Ishikawa (cell line): ENCODE data around the gene ZNF22.

ENCODE experiments used
- CEBPB ChIP-seq: IDR thresholded peaks from 2 replicates; pipeline ENCODE4 v1.6.1; 2012
- CREB1 ChIP-seq: IDR thresholded peaks from 2 replicates; pipeline ENCODE4 v1.6.1; 2012; ENCODE audit warnings: low read depth
- EGR1 ChIP-seq: IDR thresholded peaks from 2 replicates; pipeline ENCODE4 v1.6.1; 2012
- EP300 ChIP-seq: IDR thresholded peaks from 2 replicates; pipeline ENCODE4 v1.6.1; 2012; ENCODE audit warnings: borderline replicate concordance
- FOXM1 ChIP-seq: IDR thresholded peaks from 2 replicates; pipeline ENCODE4 v1.6.1; 2012; ENCODE audit warnings: low read depth, borderline replicate concordance
- NFIC ChIP-seq: IDR thresholded peaks from 2 replicates; pipeline ENCODE4 v1.6.1; 2012
- RAD21 ChIP-seq: IDR thresholded peaks from 2 replicates; pipeline ENCODE4 v1.6.1; 2012; ENCODE audit warnings: low read depth
- TAF1 ChIP-seq: IDR thresholded peaks from 2 replicates; pipeline ENCODE4 v1.6.1; 2012; ENCODE audit warnings: low read depth, mild to moderate bottlenecking
- TCF12 ChIP-seq: IDR thresholded peaks from 2 replicates; pipeline ENCODE4 v1.6.1; 2012; ENCODE audit warnings: low read depth
- TEAD4 ChIP-seq: IDR thresholded peaks from 2 replicates; pipeline ENCODE4 v1.6.1; 2012
- YY1 ChIP-seq: IDR thresholded peaks from 2 replicates; pipeline ENCODE4 v1.6.1; 2012; ENCODE audit warnings: low read depth
- ZBTB7A ChIP-seq: IDR thresholded peaks from 2 replicates; pipeline ENCODE4 v1.6.1; 2012; ENCODE audit warnings: low read depth
- TF ChIP-seq, protein P1 (sequence below): IDR thresholded peaks from 2 replicates; pipeline ENCODE4 v1.6.1; 2012
- TF ChIP-seq, protein P2 (sequence below): IDR thresholded peaks from 2 replicates; pipeline ENCODE4 v1.6.1; 2012; ENCODE audit warnings: low read depth, mild to moderate bottlenecking
- TF ChIP-seq, protein P3 (sequence below): IDR thresholded peaks from 2 replicates; pipeline ENCODE4 v1.6.1; 2012

The ZNF22 gene

DNA sequence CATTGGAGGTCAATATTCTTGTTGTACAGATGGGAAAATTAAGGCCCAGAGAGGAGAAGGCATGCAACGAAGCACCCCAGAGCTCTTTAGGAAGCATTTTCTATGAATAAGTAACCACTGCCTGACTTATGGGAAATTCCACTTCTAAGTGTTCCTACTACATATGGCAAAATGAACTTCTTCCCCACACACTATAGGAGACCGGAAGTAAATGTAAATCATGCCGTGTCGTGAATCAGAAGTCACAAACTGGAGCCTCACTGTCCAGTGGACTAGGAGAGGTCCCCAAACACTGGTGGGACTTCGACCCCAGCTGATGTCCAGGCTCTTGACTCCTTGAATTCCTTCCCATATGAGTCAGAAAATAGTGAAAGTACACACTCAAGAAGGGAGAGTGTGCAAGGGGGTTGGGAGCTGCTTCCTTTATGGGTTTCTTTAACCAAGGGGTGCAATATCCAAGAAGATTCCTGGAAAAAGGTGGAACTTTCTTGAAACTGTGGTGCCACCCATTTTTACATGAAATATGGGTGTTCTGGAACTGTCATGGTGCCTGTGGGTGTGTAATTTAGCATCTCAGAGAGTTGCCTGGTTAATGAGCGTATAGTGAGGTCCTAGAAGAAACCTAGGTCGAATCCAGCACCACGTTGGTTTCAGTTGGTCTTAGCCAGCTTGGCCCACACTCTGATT, 34.5 kb upstream of the ZNF22 start:
- TF ChIP-seq EGR1 (no peak), EP300 (no peak), FOXM1 (no peak), TAF1 (no peak), TEAD4 (no peak), NFIC (no peak), ZBTB7A (no peak), CREB1 (no peak), RAD21 (no peak), TCF12 (no peak), CEBPB (no peak), YY1 (no peak)
- TF ChIP-seq, protein P1, sequence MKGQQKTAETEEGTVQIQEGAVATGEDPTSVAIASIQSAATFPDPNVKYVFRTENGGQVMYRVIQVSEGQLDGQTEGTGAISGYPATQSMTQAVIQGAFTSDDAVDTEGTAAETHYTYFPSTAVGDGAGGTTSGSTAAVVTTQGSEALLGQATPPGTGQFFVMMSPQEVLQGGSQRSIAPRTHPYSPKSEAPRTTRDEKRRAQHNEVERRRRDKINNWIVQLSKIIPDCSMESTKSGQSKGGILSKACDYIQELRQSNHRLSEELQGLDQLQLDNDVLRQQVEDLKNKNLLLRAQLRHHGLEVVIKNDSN, result no peak
- TF ChIP-seq, protein P2, sequence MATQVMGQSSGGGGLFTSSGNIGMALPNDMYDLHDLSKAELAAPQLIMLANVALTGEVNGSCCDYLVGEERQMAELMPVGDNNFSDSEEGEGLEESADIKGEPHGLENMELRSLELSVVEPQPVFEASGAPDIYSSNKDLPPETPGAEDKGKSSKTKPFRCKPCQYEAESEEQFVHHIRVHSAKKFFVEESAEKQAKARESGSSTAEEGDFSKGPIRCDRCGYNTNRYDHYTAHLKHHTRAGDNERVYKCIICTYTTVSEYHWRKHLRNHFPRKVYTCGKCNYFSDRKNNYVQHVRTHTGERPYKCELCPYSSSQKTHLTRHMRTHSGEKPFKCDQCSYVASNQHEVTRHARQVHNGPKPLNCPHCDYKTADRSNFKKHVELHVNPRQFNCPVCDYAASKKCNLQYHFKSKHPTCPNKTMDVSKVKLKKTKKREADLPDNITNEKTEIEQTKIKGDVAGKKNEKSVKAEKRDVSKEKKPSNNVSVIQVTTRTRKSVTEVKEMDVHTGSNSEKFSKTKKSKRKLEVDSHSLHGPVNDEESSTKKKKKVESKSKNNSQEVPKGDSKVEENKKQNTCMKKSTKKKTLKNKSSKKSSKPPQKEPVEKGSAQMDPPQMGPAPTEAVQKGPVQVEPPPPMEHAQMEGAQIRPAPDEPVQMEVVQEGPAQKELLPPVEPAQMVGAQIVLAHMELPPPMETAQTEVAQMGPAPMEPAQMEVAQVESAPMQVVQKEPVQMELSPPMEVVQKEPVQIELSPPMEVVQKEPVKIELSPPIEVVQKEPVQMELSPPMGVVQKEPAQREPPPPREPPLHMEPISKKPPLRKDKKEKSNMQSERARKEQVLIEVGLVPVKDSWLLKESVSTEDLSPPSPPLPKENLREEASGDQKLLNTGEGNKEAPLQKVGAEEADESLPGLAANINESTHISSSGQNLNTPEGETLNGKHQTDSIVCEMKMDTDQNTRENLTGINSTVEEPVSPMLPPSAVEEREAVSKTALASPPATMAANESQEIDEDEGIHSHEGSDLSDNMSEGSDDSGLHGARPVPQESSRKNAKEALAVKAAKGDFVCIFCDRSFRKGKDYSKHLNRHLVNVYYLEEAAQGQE, result no peak
- TF ChIP-seq, protein P3, sequence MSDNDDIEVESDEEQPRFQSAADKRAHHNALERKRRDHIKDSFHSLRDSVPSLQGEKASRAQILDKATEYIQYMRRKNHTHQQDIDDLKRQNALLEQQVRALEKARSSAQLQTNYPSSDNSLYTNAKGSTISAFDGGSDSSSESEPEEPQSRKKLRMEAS, result no peak

DNA sequence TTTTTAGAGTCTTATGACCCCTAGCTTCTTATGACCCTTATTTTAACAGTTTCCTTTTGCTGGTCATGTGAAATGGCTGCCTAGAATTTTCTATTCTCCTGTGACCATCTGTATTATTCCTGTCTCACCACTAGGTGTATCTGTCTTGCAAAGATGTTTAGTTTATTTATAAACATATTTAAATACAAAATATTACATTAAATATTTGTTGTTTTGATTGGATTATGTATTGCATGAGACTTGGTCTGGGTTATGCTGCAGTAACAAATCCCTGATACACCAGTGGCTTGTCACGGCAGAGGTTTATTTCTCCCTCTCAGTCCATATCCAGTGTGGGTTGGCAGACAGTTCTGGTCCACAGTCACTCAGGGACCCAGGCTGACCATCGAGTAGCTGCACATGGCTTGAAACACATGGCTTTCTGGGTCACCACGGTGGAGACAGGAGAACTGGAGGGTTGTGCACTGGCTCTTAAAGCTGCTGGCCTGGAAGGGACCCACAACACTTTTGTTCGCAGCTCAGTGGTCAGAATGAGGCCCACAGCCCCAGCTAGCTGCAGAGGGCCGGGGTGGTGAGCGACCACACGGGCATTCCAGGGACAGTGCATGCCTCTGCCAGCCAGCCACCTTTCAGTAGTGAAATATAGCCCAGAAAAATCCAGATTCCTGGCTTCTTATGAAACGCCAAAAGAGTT, 33.8 kb upstream of the ZNF22 start:
- no peak for TF ChIP-seq TAF1
- no peak for TF ChIP-seq EGR1
- TF ChIP-seq NFIC, result no peak
- no peak for TF ChIP-seq EP300
- TF ChIP-seq TEAD4, result no peak
- TF ChIP-seq CREB1, result no peak
- TF ChIP-seq, protein P1, result no peak
- no peak for TF ChIP-seq TCF12
- no peak for TF ChIP-seq ZBTB7A
- TF ChIP-seq FOXM1, result no peak
- TF ChIP-seq, protein P3, result no peak
- TF ChIP-seq, protein P2, result no peak
- no peak for TF ChIP-seq YY1
- no peak for TF ChIP-seq CEBPB
- TF ChIP-seq RAD21, result no peak

DNA sequence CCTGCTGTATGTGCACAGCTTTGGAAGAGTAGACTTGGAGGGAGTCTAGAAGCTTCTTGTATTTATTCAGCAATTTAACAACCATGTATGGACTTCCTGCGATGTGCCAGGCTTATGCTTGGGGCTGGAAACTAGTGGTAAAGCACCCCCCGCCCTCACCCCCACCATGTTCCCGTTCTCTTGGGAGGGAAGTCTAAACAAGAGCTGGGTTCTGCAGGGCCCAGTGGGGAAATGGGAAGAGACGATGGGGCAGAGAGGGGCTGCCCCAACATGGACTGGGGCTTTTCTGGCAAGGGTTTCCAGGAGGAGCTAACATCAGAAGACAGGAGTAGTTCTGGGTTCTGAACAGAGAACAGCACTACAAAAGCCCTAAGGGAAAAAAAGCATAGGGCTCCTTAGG, 33.1 kb upstream of the ZNF22 start:
- TF ChIP-seq, protein P2, result no peak
- TF ChIP-seq CEBPB (no peak), YY1 (no peak), FOXM1 (no peak), TAF1 (no peak), NFIC (no peak), TEAD4 (no peak), CREB1 (no peak), EP300 (no peak), TCF12 (no peak), ZBTB7A (no peak), EGR1 (no peak), RAD21 (no peak)
- TF ChIP-seq, protein P1, result no peak
- TF ChIP-seq, protein P3, result no peak
